Aorta (tissue), 5 donors: ENCODE measurements around the gene SETDB1. TPM values are rescaled to one million over a fixed set of nuclear protein-coding genes. Genes with fewer than 3 reads are reported as not detected.

ENCODE experiments used
- ATAC-seq: fragments of 200-7000 bp; cut with Tn5 transposase; one replicate; pipeline ENCODE4 v1.9.1; 2022; ENCODE audit warnings: moderate library complexity; ENCODE audit not compliant: low FRiP score
- DNase-seq, 2 donors: peaks; one replicate each; pipeline ENCODE4 v3.0.0-alpha.2; 2020
- H3K27ac ChIP-seq, 2 donors: one replicate each; pipeline ENCODE4 v1.5.1; 2013; ENCODE audit warnings: low read length in 2 of 2, mild to moderate bottlenecking in 2 of 2, moderate library complexity in 2 of 2, control low read depth in 1 of 2, inconsistent platforms in 1 of 2, low read depth in 1 of 2
- H3K27me3 ChIP-seq, 2 donors: one replicate each; pipeline ENCODE4 v1.6.1; 2013; ENCODE audit warnings: control low read depth in 1 of 2, low read length in 1 of 2, mild to moderate bottlenecking in 1 of 2, moderate library complexity in 1 of 2; ENCODE audit not compliant: insufficient read depth in 2 of 2, control insufficient read depth in 1 of 2
- H3K36me3 ChIP-seq, 2 donors: one replicate each; pipeline ENCODE4 v1.6.1; 2013; ENCODE audit warnings: control low read depth in 1 of 2, low read length in 1 of 2, mild to moderate bottlenecking in 1 of 2; ENCODE audit not compliant: insufficient read depth in 2 of 2, control insufficient read depth in 1 of 2
- H3K4me1 ChIP-seq, 2 donors: one replicate each; pipeline ENCODE4 v1.6.1; 2013; ENCODE audit warnings: low read length in 2 of 2, control low read depth in 1 of 2, mild to moderate bottlenecking in 1 of 2, moderate library complexity in 1 of 2; ENCODE audit not compliant: insufficient read depth in 2 of 2, control insufficient read depth in 1 of 2
- H3K4me3 ChIP-seq, 2 donors: one replicate each; pipeline ENCODE4 v1.5.1; 2013; ENCODE audit warnings: low read length in 2 of 2, control low read depth in 1 of 2, mild to moderate bottlenecking in 1 of 2
- H3K9me3 ChIP-seq: one replicate; pipeline ENCODE4 v1.6.1; 2013; ENCODE audit warnings: mild to moderate bottlenecking, low read length; ENCODE audit not compliant: control insufficient read depth
- WGBS, 2 donors: extraction: QIAGEN DNeasy Blood & Tissue Kit; methylation state at CpG; one replicate each; pipeline ENCODE4 v1.1.7; 2013; 5-methylcytosine and 5-hydroxymethylcytosine counted together
- intact Hi-C, 2 donors: fragments of 100-400 bp; cut with DNase I; formaldehyde crosslinking; loops; one replicate each; pipeline versions ENCODE4 v1.14.2 to v1.15.0; 2022
- polyA plus RNA-seq, 2 donors: library from polyadenylated mRNA; stranded (reverse); fragments of 200-250 nt; gene quantifications; one replicate each; pipeline ENCODE4 v1.2.3, GENCODE V29; 2013
- total RNA-seq, 2 donors: library from RNA; stranded (reverse); fragmentation: NEBNext Ultra II Directional; extraction: Animal tissue kit (Norgen Biotek cat#: 25700); gene quantifications; one replicate each; pipeline ENCODE4 v1.2.1, GENCODE V29; 2021
- donor health status: healthy with polysubstance abuse.
- donor health status: Bipolar disorder and iron deficiency.
- donor health status: DM: no; HTN: no; CAD: no.
- donor health status: DM: no; HTN: no; CAD: no.
- donor health status: DM: yes; HTN: yes; CAD: no.

SETDB1 gene
- total and polyA plus RNA-seq, 4 donors = 14.9 to 56.2 (median 30.5) TPM

DNA sequence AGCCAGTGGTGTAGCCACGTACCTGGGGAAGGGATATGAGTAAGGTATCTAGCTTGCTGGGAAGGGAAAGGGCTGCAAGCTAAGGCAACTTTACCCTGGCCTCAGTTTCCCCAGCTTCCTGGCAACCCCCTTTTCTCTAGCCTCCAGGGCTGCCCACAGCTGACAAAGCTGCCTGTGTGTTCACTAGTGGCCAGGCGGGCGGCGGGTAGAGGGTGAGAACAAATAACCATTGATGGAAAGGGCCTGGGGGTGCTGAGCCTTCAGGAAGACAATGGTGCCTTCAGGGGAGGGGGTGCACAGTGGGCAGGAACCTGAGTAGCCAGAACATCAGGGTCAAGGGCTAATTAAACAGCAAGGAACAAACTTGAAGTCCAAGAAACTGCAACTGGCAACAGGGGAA is 42.3 kb downstream of the SETDB1 start:
- Histone ChIP-seq H3K4me1 (no peaks in the 10 kb centered on the region), H3K9me3 (no peaks in the 10 kb centered on the region), H3K36me3 (peaks cover 7 to 23% of the 10 kb centered on the region in 2 donors), H3K4me3 (no peak overlapping the region), H3K27ac (no peak overlapping the region), H3K27me3 (no peaks in the 10 kb centered on the region)
- DNase-seq = peak; percentile 30 to 67
- 87 to 95% methylated on average over 4 of the region's 4 CpGs for WGBS, 2 donors
- intact Hi-C loops = no loop called here
- no peak for ATAC-seq

DNA sequence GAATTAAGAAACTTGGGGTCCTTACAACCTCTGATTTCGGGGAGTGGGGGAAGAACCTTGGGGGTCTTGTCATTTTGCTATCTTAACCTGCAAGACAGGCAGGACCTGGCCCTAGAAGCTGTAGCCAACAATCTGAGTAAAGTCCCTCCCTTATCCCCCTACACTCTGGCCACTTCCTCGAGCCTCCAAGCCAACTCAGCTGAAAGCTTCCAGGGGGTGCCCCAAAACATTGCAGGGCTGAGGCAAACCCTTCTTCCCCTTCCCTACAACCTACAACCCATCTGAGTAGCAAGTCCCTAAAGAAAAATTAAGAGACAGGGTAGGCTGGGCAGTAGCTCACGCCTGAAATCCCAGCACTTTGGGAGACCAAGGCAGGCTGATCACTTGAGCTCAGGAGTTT is 43.5 kb downstream of the SETDB1 start:
- no peaks in the 10 kb centered on the region for H3K27me3 ChIP-seq
- no peaks in the 10 kb centered on the region for H3K9me3 ChIP-seq
- 75% methylated on average over 3 of the region's 3 CpGs for WGBS, 2 donors
- ATAC-seq (no peak), DNase-seq (peak; percentile 8 to 31)
- no peak overlapping the region for H3K27ac ChIP-seq
- no peak overlapping the region for H3K4me3 ChIP-seq
- peaks cover 7 to 16% of the 10 kb centered on the region in 2 donors for H3K36me3 ChIP-seq
- no peaks in the 10 kb centered on the region for H3K4me1 ChIP-seq
- intact Hi-C loops = loop anchor here in 1 of 2 donors (5.0 to 10.0 kb wide), 2 partner anchors 38 to 405 kb away; partner anchors contain the start of genes MINDY1 and PRUNE1

DNA sequence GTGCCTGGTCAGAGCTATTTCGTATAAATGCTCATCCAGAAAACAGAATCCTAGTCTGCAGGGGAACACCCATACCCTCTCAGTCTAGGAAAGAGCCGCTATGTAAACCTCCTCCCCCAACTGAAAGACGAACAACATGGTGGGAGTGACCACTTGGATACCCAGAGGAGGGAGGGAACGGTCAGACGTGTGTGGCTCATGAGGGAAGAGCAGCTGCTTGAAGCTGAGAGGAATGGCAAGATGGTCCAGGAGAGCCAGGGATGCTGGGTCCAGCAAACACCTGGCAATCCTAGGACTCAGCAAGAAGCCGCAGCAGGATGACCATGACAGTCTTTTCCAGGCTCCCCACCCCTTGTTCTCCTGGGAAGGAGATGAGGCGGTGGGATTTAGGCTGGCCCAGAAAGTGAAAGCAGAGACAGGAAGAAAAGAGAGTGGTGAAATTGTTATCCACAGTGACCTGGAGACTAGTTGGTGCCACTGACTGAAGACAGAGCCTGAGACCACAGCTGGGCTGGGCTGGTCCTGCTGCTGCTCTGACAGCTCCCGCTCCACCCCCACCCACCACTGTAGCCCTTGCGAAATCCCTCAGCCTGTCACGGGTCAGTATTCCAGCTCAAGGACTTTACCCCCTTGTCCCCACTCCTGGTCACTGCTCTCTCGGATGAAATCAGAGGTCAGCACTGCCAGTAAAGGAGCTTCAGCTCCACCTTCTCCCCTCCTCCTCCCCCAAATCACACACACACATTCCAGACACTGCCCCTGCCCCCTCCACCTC is 44.8 kb downstream of the SETDB1 start:
- peak; percentile 71 for ATAC-seq
- 35 to 36% methylated on average over 11 of the region's 11 CpGs for WGBS, 2 donors
- intact Hi-C loops = loop anchor here in 1 of 2 donors (5.0 to 10.0 kb wide), 2 partner anchors 36 to 406 kb away; partner anchors contain the start of genes MINDY1 and PRUNE1
- Histone ChIP-seq H3K27ac (peak overlapping the region in 1 of 2 donors; percentile 59), H3K27me3 (no peaks in the 10 kb centered on the region), H3K9me3 (no peaks in the 10 kb centered on the region), H3K4me3 (no peak overlapping the region), H3K36me3 (peaks cover 7 to 10% of the 10 kb centered on the region in 2 donors), H3K4me1 (no peaks in the 10 kb centered on the region)
- peak; percentile 86 to 88 for DNase-seq

GRCh38 chr1:150971583-150972416 is 45.6 kb downstream of the SETDB1 start:
- H3K4me3 ChIP-seq = no peak overlapping the region
- H3K27me3 ChIP-seq = no peaks in the 10 kb centered on the region
- DNase-seq (peak in 1 of 2 donors; percentile 44), ATAC-seq (no peak)
- H3K4me1 ChIP-seq = no peaks in the 10 kb centered on the region
- WGBS, 2 donors = 60 to 62% methylated on average over 6 of the region's 6 CpGs
- no peaks in the 10 kb centered on the region for H3K9me3 ChIP-seq
- peaks cover under 1 to 5% of the 10 kb centered on the region in 2 donors for H3K36me3 ChIP-seq
- H3K27ac ChIP-seq = peak overlapping the region in 1 of 2 donors; percentile 61
- intact Hi-C loops = loop anchor here in 1 of 2 donors (5.0 to 10.0 kb wide), 2 partner anchors 36 to 407 kb away; partner anchors contain the start of genes MINDY1 and PRUNE1

DNA sequence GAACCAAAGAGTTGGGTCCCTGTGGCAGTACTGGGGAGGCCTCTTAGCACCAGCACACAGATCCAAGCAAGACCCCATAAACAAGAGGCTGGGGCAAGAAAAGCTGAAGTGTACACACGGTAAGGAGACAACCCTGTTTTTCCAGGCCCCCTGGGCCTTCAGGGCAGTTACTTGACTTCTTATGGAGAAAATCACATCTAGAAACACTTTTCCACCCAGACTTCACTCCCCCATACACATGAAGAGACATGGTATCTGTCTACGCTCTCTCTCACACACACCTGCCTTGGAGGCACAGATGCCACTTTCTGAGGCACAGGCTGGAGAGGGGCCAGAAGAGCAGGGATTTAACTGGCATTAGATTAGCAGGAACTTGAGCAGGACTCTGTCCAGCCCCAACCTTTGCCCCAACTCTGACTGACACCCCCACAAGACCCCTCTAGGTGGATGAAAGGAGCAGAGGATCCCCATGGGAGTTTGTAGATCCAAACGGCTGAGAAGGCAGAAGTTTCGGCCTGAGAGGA is 46.3 kb downstream of the SETDB1 start:
- DNase-seq = peak in 1 of 2 donors; percentile 29
- Histone ChIP-seq H3K36me3 (peaks cover 0 to 3% of the 10 kb centered on the region in 2 donors), H3K4me3 (peak overlapping the region in 1 of 2 donors; percentile 74), H3K27ac (peak overlapping the region in 1 of 2 donors; percentile 52), H3K27me3 (no peaks in the 10 kb centered on the region), H3K9me3 (no peaks in the 10 kb centered on the region), H3K4me1 (no peaks in the 10 kb centered on the region)
- no peak for ATAC-seq
- intact Hi-C loops = loop anchor here in 1 of 2 donors (5.0 to 10.0 kb wide), 2 partner anchors 35 to 408 kb away; partner anchors contain the start of genes MINDY1 and PRUNE1
- WGBS, 2 donors = 47 to 52% methylated on average over 4 of the region's 4 CpGs

DNA sequence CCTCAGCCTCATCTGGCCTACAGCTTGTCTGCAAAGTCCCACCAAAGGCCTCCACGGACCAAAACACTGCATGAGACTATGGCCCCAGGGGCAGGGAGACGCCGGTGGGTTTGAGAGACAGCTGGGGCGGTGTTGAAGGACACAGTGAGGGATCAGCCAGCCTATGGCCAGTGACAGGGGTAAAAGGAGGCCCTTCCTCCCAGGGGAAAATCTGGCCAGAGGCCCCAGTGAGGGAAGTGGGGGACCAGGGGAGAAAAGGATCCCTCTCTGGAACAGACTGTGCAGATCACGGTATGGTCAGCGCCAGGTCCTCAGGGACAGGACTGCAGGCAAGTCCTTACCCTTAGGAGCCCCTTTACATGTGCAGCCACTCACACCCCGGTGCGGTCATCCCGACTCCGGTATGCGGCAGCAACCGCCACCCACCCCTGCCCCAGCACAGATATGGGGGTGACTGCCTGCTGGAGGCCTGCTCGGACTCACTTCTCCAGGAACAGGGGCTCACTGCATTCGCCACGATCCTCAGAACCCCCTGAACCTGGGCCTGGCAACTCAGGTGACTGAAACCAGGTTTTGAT is 47.2 kb downstream of the SETDB1 start:
- Histone ChIP-seq H3K27ac (peak overlapping the region in 1 of 2 donors; percentile 52), H3K27me3 (no peaks in the 10 kb centered on the region), H3K9me3 (no peaks in the 10 kb centered on the region), H3K4me3 (peak overlapping the region; percentile 74 to 96), H3K4me1 (no peaks in the 10 kb centered on the region), H3K36me3 (peaks cover 0 to 3% of the 10 kb centered on the region in 2 donors)
- 4% methylated on average over 15 of the region's 15 CpGs for WGBS, 2 donors
- DNase-seq (peak in 1 of 2 donors; percentile 62), ATAC-seq (no peak)
- intact Hi-C loops = loop anchor here in 1 of 2 donors (5.0 to 10.0 kb wide), 2 partner anchors 34 to 409 kb away; partner anchors contain the start of genes MINDY1 and PRUNE1

GRCh38 chr1:150973836-150974579 is 47.8 kb downstream of the SETDB1 start:
- no peaks in the 10 kb centered on the region for H3K4me1 ChIP-seq
- H3K9me3 ChIP-seq = no peaks in the 10 kb centered on the region
- WGBS, 2 donors = 0 to 1% methylated on average over 32 to 67 of the region's 67 CpGs
- H3K36me3 ChIP-seq = no peaks in the 10 kb centered on the region
- intact Hi-C loops = loop anchor here in 1 of 2 donors (5.0 to 10.0 kb wide), 2 partner anchors 33 to 409 kb away; partner anchors contain the start of genes MINDY1 and PRUNE1
- H3K4me3 ChIP-seq = peak overlapping the region; percentile 74 to 96
- peak; percentile 10 for ATAC-seq
- no peaks in the 10 kb centered on the region for H3K27me3 ChIP-seq
- peak overlapping the region; percentile 52 to 91 for H3K27ac ChIP-seq
- DNase-seq = peak; percentile 68 to 85
